ENCODE measurements around the gene CACUL1.

- TF ChIP-seq TOX (CRISPR knock-in tag; IDR thresholded peaks at IDR 0.05; ENCODE audit: borderline replicate concordance) (no peak), TSHZ2 (CRISPR knock-in tag; IDR thresholded peaks at IDR 0.05) (no peak), CSDC2 (CRISPR knock-in tag; IDR thresholded peaks at IDR 0.05) (no peak), ISL1 (CRISPR knock-in tag; IDR thresholded peaks at IDR 0.05) (peak; percentile 28), CREB5 (CRISPR knock-in tag; IDR thresholded peaks at IDR 0.05; ENCODE audit: low read depth) (no peak)
Measured at GRCh38 chr10:118742032-118742431, 12.7 kb downstream of the CACUL1 start.
